BLaER1 (cell line): ENCODE measurements around the gene ICA1.
A peak's percentile ranks its signal among the peaks of the same experiment; 100 is the strongest.

ENCODE experiments used
- H3K27ac ChIP-seq: shearing (Covaris generic); formaldehyde crosslinking; 2 replicates; pipeline ENCODE4 v1.8.1; 2022
- H3K27me3 ChIP-seq: shearing (Covaris generic); formaldehyde crosslinking; 2 replicates; pipeline ENCODE4 v1.8.1; 2022
- H3K36me3 ChIP-seq: shearing (Covaris generic); formaldehyde crosslinking; 2 replicates; pipeline ENCODE4 v1.8.1; 2022
- H3K4me1 ChIP-seq: shearing (Covaris generic); formaldehyde crosslinking; 2 replicates; pipeline ENCODE4 v1.8.1; 2022
- H3K4me2 ChIP-seq: shearing (Covaris generic); formaldehyde crosslinking; 2 replicates; pipeline ENCODE4 v1.8.1; 2022
- H3K4me3 ChIP-seq: shearing (Covaris generic); formaldehyde crosslinking; 2 replicates; pipeline ENCODE4 v1.8.1; 2022
- H3K9ac ChIP-seq: shearing (Covaris generic); formaldehyde crosslinking; 2 replicates; pipeline ENCODE4 v1.8.1; 2022
- H3K9me3 ChIP-seq: shearing (Covaris generic); formaldehyde crosslinking; 2 replicates; pipeline ENCODE4 v1.8.1; 2022
- H4K20me1 ChIP-seq: shearing (Covaris generic); formaldehyde crosslinking; 2 replicates; pipeline ENCODE4 v1.8.1; 2022
- Cebpa-rat ChIP-seq: shearing (Covaris generic); IDR thresholded peaks from 2 replicates; pipeline ENCODE4 v1.8.1; 2022

The ICA1 gene

DNA sequence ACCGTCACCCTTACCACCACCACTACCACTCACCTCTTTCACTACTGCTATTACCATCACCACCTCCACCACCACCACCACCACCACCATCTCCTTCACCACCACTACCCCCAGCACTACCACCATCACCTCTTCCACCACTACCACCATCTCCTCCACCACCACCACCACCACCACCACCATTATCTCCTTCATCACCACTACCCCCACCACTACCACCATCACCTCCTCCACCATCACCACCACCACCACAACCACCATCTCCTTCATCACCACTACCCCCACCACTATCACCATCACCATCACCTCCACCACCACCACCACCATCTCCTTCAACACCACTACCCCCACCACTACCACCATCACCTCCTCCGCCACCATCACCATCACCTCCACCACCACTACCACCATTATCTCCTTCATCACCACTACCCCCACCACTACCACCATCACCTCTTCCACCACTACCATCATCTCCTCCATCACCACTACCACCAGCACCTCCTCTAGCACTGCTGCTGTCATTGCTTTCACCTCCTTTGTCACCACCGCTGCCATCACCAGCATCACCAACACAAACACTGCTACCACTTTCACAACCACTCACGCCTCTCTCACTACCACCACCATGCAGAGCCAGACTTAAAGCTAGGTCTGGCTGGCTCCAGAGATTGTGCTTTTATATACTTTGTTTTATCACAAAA is 109.3 kb downstream of the ICA1 start:
- no peak overlapping the region for H3K9ac ChIP-seq
- no peaks in the 10 kb centered on the region for H3K36me3 ChIP-seq
- no peak overlapping the region for H3K4me3 ChIP-seq
- no peak for TF ChIP-seq Cebpa-rat
- H3K27me3 ChIP-seq = no peaks in the 10 kb centered on the region
- no peaks in the 10 kb centered on the region for H3K9me3 ChIP-seq
- peaks cover 30% of the 10 kb centered on the region for H3K4me1 ChIP-seq
- no peaks in the 10 kb centered on the region for H4K20me1 ChIP-seq
- no peak overlapping the region for H3K27ac ChIP-seq
- H3K4me2 ChIP-seq = no peak overlapping the region

DNA sequence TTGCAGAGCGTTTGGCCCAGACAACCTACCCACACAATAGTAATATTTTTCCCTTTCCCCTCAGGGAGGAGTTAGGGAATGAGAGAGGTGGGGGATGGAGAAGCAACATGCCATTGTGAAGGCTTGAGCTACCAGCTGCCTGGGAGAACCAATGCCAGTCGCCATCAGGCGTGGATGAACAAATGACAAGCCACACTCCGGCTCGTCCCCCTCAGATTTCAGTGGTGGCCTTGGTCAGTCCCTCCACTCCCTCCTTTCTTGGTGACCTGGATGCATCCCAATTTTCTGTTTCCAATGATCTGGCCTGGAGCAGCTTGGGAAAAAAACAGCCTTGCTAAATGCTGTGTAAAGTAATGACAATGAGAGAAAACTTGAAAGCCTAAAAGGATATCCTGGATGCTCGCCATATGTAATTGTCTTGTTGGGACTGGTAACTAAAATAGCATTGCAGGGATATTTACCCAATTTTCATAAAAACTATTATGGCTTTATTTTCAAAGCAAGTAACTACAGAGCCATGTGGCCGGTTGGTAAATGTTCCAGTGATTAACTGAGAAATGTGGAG is 110.7 kb downstream of the ICA1 start:
- H3K27me3 ChIP-seq = no peaks in the 10 kb centered on the region
- H3K36me3 ChIP-seq = no peaks in the 10 kb centered on the region
- no peak overlapping the region for H3K9ac ChIP-seq
- H3K4me2 ChIP-seq = no peak overlapping the region; the same call in 1 of the 2 replicates
- H3K4me1 ChIP-seq = peaks cover 30% of the 10 kb centered on the region
- H3K4me3 ChIP-seq = no peak overlapping the region
- no peak for TF ChIP-seq Cebpa-rat
- no peaks in the 10 kb centered on the region for H3K9me3 ChIP-seq
- no peak overlapping the region for H3K27ac ChIP-seq
- no peaks in the 10 kb centered on the region for H4K20me1 ChIP-seq

DNA sequence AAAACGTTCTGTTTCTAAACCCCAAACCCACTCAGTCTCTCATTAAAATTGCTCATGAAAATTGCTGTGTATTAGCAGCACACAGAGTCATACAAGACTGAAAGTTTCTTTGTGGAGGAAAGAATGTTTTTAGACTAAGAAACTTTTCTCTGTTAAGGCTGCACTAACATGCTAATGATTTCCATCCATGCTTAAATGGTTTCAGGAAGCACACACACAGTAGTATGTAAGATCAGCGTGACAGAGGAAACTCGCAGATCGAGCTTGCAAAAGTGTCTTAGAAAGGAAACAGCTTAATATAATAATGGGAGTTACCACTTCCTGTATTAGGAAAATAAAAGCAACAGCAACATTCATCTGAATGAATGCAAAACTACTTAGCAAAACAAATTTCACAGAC is 112.7 kb downstream of the ICA1 start:
- Histone ChIP-seq H3K4me3 (no peak overlapping the region), H3K27ac (peak overlapping the region; percentile 58), H4K20me1 (no peaks in the 10 kb centered on the region), H3K27me3 (no peaks in the 10 kb centered on the region), H3K9ac (0 out of 2 replicates have a peak overlapping the region, but pooled peaks have one; percentile 4), H3K9me3 (no peaks in the 10 kb centered on the region), H3K36me3 (no peaks in the 10 kb centered on the region), H3K4me2 (peak overlapping the region; percentile 69), H3K4me1 (peaks cover 30% of the 10 kb centered on the region)
- TF ChIP-seq Cebpa-rat = no peak

DNA sequence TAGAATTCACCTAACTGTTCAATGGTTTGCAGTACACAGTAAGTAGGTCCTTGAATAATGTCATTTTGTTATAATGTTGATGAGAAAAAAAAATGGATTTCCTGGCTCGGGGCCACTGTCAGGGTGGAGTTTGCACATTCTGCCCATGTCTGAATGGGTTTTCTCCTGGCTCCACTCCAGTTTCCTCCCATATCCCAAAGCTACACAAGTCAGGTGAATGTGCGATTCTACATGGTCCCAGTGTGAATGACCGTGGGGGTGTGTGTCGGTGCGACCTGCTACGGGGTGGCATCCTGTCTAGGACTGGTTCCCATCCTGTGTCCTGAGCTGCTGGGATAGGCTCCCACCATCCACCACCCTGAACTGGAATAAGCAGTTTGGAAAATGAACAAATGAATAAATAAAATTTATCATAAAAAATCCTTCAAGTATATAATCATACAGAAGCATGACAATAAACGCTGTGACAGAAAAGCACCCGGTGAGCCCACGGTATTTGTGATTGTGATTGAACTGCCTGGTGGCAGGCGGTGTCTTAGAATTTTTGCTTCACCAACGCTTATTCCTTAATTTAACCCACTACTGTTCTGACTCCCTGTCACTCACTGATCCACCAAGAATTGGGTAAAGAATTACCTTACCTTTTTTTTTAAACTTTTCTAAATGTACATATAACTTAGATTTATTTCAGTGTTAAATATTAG is 114.1 kb downstream of the ICA1 start:
- H3K9ac ChIP-seq = no peak overlapping the region
- H3K27ac ChIP-seq = no peak overlapping the region

DNA sequence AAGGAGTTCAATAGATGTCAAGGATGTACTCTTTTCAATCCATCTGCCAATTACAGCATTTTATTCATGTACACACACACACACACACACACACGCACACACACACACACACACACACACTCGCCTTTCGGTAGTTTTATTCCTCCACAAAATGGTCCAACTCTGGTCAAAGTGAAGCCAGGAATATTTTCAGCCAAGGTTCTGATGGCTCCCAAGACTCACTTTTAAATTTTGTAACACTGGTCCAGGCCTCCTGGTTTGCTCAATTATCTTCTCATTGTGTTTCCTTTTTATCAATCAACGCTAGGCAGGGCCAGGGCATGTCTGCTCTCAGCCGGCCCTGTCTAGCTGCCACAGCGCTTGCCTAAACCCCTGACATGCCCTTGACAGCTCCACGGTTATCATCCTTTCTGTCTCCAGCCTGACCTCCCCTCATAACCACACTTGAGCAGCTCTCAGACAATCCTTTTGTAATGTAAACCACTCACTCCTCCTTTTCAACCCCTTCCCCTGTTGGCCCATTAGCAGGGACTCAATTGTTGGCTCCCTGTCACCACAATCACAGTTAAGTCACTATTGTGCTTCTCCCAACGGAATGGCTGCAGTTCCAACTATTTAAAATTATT is 115.1 kb downstream of the ICA1 start:
- peaks cover 30% of the 10 kb centered on the region for H3K4me1 ChIP-seq
- TF ChIP-seq Cebpa-rat = no peak

More for the DNA sequence above, 114.1 kb downstream of the ICA1 start:
- H3K4me3 ChIP-seq = no peak overlapping the region
- H3K27me3 ChIP-seq = no peaks in the 10 kb centered on the region
- TF ChIP-seq Cebpa-rat = no peak
- H3K4me1 ChIP-seq = peaks cover 30% of the 10 kb centered on the region
- no peaks in the 10 kb centered on the region for H4K20me1 ChIP-seq
- no peaks in the 10 kb centered on the region for H3K36me3 ChIP-seq
- H3K4me2 ChIP-seq = no peak overlapping the region
- H3K9me3 ChIP-seq = no peaks in the 10 kb centered on the region

DNA sequence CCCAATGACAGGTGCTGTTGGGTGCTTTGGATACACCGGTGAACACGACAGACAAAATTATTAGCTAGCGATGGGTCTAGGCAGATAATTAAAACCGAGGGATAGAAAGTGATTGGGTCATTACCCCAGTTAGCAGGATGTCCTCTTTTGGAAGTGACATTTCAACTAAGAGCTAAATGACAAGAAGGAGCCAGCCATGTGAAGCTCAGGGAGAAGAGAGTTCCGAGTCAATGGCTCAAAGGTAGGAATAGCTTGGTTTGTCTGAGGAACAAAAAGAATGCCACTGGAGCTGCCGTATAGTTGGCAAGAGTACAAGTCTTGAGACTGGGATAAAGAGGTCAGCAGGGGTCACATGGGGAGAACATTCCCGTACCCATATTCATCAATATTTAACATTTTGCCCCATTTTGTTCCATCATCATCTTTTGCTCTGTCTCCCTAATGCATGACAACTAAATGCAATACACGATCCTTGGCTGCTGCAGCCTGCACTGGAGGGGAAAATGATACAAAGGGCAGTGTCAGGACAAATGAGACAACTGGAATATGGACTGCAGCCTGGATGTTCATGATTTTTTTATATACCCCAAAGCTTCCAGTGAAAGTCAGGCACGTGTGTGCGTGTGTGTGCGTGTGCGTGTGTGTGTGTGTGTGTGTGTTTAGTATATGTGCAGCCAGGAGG is 115.7 kb downstream of the ICA1 start:
- Histone ChIP-seq H3K27ac (no peak overlapping the region), H3K4me3 (no peak overlapping the region), H3K27me3 (no peaks in the 10 kb centered on the region), H4K20me1 (no peaks in the 10 kb centered on the region), H3K36me3 (no peaks in the 10 kb centered on the region), H3K9me3 (no peaks in the 10 kb centered on the region), H3K4me1 (peaks cover 29% of the 10 kb centered on the region), H3K9ac (no peak overlapping the region), H3K4me2 (no peak overlapping the region)
- no peak for TF ChIP-seq Cebpa-rat

More for the DNA sequence above, 115.1 kb downstream of the ICA1 start:
- Histone ChIP-seq H3K9ac (no peak overlapping the region), H3K36me3 (no peaks in the 10 kb centered on the region), H3K4me2 (no peak overlapping the region), H3K27ac (no peak overlapping the region), H3K27me3 (no peaks in the 10 kb centered on the region), H3K4me3 (no peak overlapping the region), H4K20me1 (no peaks in the 10 kb centered on the region), H3K9me3 (no peaks in the 10 kb centered on the region)

DNA sequence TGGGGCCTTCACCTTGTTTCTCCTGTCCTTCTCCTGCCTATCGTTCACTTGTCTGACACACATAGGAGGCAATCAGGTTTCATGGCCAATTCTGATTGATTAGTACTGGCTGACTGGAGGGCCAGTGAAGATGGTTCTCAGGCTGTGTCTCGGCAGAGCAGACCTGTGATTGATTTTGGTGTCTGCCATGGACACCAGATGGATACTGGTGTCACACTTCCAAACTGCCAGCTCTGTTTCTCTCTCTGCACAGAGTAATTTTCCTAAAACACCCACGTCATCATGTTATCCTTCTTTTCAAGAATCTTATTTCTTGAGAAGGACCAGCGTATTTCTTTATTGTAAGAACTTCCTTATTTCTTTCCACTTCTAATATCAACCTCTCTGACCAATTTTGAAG is 117.1 kb downstream of the ICA1 start:
- Histone ChIP-seq H3K27me3 (no peaks in the 10 kb centered on the region), H3K36me3 (no peaks in the 10 kb centered on the region), H3K9ac (no peak overlapping the region), H3K4me2 (no peak overlapping the region), H3K27ac (no peak overlapping the region), H3K9me3 (no peaks in the 10 kb centered on the region), H3K4me3 (no peak overlapping the region), H3K4me1 (peaks cover 15% of the 10 kb centered on the region), H4K20me1 (no peaks in the 10 kb centered on the region)
- TF ChIP-seq Cebpa-rat = no peak

DNA sequence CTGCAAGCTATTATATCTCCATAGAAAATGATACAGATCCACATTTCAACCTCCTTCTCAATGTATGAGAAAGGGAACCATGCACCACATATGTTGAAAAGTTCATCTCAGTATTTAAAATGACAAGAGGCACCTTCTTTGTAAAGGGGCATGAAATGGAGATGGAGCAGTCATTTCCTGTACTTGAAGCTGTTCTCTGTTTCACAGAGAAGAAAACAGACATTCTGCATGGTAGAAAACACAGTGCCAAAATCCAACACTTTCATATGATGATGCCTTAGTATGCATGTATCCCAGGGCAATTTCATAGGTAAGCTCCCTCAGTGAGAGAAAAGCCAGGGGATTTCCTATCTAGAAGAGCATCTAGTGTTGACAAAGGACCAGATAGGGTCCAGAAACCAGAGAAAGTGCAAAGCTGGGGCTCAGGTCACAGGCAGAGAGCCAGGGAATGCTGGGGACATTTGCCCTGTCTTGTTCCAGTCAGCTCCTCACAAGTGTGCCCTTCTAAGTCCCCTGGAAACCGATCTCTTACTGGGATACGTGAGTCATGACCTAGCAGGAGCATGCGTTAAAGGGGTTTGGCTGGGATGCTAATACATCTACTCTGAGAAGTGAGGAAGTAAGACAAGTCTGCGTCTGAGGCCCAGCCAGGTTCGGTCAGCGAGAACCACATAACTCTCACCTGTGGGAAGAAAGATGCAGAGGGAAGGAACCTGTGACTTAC is 118.7 kb downstream of the ICA1 start:
- TF ChIP-seq Cebpa-rat = no peak
- H3K27ac ChIP-seq = no peak overlapping the region

DNA sequence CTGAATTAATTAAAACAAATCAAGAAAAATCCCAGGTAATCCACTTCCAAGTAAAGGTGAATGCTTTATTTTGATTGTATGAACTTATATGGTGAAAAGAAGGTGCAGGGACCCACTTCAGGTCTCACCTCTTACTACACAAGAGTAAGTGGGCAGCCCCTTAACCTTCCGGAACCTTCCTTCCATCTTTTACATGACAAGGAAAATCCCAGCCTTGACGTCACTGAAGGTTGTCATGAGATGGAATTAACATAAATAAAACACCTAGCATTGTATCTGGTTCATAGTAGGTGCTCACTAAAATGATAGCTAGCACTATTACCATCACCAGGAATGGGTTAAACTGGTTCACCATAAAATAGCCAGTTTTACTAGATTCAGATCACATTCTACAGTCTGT is 119.5 kb downstream of the ICA1 start:
- H3K27ac ChIP-seq = no peak overlapping the region
- no peak overlapping the region for H3K9ac ChIP-seq
- no peak overlapping the region for H3K4me3 ChIP-seq
- no peaks in the 10 kb centered on the region for H3K4me1 ChIP-seq
- H3K9me3 ChIP-seq = no peaks in the 10 kb centered on the region
- no peak overlapping the region for H3K4me2 ChIP-seq
- no peaks in the 10 kb centered on the region for H3K27me3 ChIP-seq
- H4K20me1 ChIP-seq = no peaks in the 10 kb centered on the region
- H3K36me3 ChIP-seq = no peaks in the 10 kb centered on the region
- no peak for TF ChIP-seq Cebpa-rat

More for the DNA sequence above, 118.7 kb downstream of the ICA1 start:
- H3K9me3 ChIP-seq = no peaks in the 10 kb centered on the region
- no peaks in the 10 kb centered on the region for H4K20me1 ChIP-seq
- H3K9ac ChIP-seq = no peak overlapping the region
- no peak overlapping the region for H3K4me2 ChIP-seq
- no peaks in the 10 kb centered on the region for H3K36me3 ChIP-seq
- H3K4me3 ChIP-seq = no peak overlapping the region
- H3K27me3 ChIP-seq = no peaks in the 10 kb centered on the region
- 0 out of 2 replicates have a peak, but pooled peaks cover under 1% of the 10 kb centered on the region for H3K4me1 ChIP-seq
